GM23338 (cell line): ENCODE results near the gene SCTR. TPM values are rescaled to one million over a fixed set of nuclear protein-coding genes. Genes with fewer than 3 reads are reported as not detected.
A peak's percentile ranks its signal among the peaks of the same experiment; 100 is the strongest.

Experiments used
- ATAC-seq: fragments of 200-7000 bp; cut with Tn5 transposase; 3 replicates; pipeline ENCODE4 v1.9.1; 2020
- DNase-seq: peaks from one replicate; pipeline ENCODE4 v3.0.0-alpha.2; 2015; ENCODE audit warnings: low spot score
- H2AFZ ChIP-seq: fragments of 200-600 bp; sonication (generic); 2 replicates; pipeline ENCODE4 v1.8.0; 2016; ENCODE audit warnings: antibody characterized with exemption, mild to moderate bottlenecking, moderate library complexity
- H3F3A ChIP-seq: fragments of 200-600 bp; sonication (generic); replicated peaks from 2 replicates; pipeline ENCODE4 v1.8.0; 2017; ENCODE audit warnings: antibody characterized with exemption, mixed run types, low read depth
- H3K27ac ChIP-seq: fragments of 200-600 bp; sonication (generic); 2 replicates; pipeline ENCODE4 v1.6.1; 2016; ENCODE audit warnings: low read depth
- H3K27me3 ChIP-seq: fragments of 200-600 bp; sonication (generic); 2 replicates; pipeline ENCODE4 v1.8.0; 2016; ENCODE audit warnings: mild to moderate bottlenecking, mixed run types, moderate library complexity; ENCODE audit not compliant: insufficient read depth
- H3K36me3 ChIP-seq: fragments of 200-600 bp; sonication (generic); 2 replicates; pipeline ENCODE4 v1.8.0; 2016; ENCODE audit warnings: mild to moderate bottlenecking; ENCODE audit not compliant: insufficient read depth
- H3K4me1 ChIP-seq: fragments of 200-600 bp; sonication (generic); 2 replicates; pipeline ENCODE4 v1.8.0; 2016; ENCODE audit warnings: mild to moderate bottlenecking, moderate library complexity; ENCODE audit not compliant: insufficient read depth
- H3K4me2 ChIP-seq: fragments of 200-600 bp; sonication (generic); 2 replicates; pipeline ENCODE4 v1.7.1; 2017; ENCODE audit warnings: mixed run types
- H3K4me3 ChIP-seq: fragments of 200-600 bp; sonication (generic); 2 replicates; pipeline ENCODE4 v1.6.1; 2016; ENCODE audit warnings: mixed run types
- H3K79me2 ChIP-seq: fragments of 200-600 bp; sonication (generic); replicated peaks from 2 replicates; pipeline ENCODE4 v1.8.0; 2017; ENCODE audit warnings: mild to moderate bottlenecking; ENCODE audit not compliant: insufficient read depth
- H3K9me2 ChIP-seq: fragments of 200-600 bp; sonication (generic); 2 replicates; pipeline ENCODE4 v1.8.0; 2017; ENCODE audit not compliant: insufficient read depth
- H4K20me1 ChIP-seq: fragments of 200-600 bp; sonication (generic); replicated peaks from 2 replicates; pipeline ENCODE4 v1.8.0; 2017; ENCODE audit warnings: mild to moderate bottlenecking; ENCODE audit not compliant: insufficient read depth
- H3K27ac Mint-ChIP-seq: 2 replicates; pipeline ENCODE4 v1.8.0; 2020; ENCODE audit warnings: inconsistent platforms, mild to moderate bottlenecking, moderate library complexity, mixed read lengths
- H3K27me3 Mint-ChIP-seq: 3 replicates; pipeline ENCODE4 v1.8.0; 2022; ENCODE audit warnings: low read depth, mild to moderate bottlenecking, moderate library complexity, mixed read lengths, inconsistent platforms; ENCODE audit not compliant: insufficient read depth, poor library complexity
- H3K36me3 Mint-ChIP-seq: 3 replicates; pipeline ENCODE4 v1.8.0; 2021; ENCODE audit warnings: low read depth, mild to moderate bottlenecking, inconsistent platforms, moderate library complexity, mixed read lengths
- H3K4me1 Mint-ChIP-seq: 3 replicates; pipeline ENCODE4 v1.8.0; 2020; ENCODE audit warnings: mild to moderate bottlenecking, inconsistent platforms, mixed read lengths
- H3K4me3 Mint-ChIP-seq: 3 replicates; pipeline ENCODE4 v1.8.0; 2021; ENCODE audit warnings: moderate library complexity, mild to moderate bottlenecking, inconsistent platforms, mixed read lengths
- H3K9me3 Mint-ChIP-seq: 3 replicates; pipeline ENCODE4 v1.8.0; 2020; ENCODE audit warnings: moderate library complexity, mild to moderate bottlenecking, inconsistent platforms, mixed read lengths
- EZH2 ChIP-seq: fragments of 200-600 bp; sonication (generic); IDR thresholded peaks from one replicate; pipeline ENCODE4 v1.8.0; 2017; ENCODE audit warnings: antibody characterized with exemption, mild to moderate bottlenecking, low read depth; ENCODE audit not compliant: unreplicated experiment
- EZH2phosphoT487 ChIP-seq: fragments of 200-600 bp; sonication (generic); IDR thresholded peaks from one replicate; pipeline ENCODE4 v1.8.1; 2018; ENCODE audit warnings: antibody characterized with exemption; ENCODE audit not compliant: unreplicated experiment
- JUNB ChIP-seq: IDR thresholded peaks from one replicate; pipeline ENCODE4 v1.6.1; 2016; ENCODE audit warnings: antibody characterized with exemption; ENCODE audit not compliant: unreplicated experiment
- STAT1 ChIP-seq: IDR thresholded peaks from one replicate; pipeline ENCODE4 v1.6.1; 2016; ENCODE audit warnings: antibody characterized with exemption; ENCODE audit not compliant: unreplicated experiment
- ZNF331 ChIP-seq: fragments of 250-450 bp; sonication (Bioruptor Pico); IDR thresholded peaks from 2 replicates; pipeline ENCODE4 v1.5.0; 2020; ENCODE audit warnings: low read depth, mild to moderate bottlenecking, moderate library complexity
- polyA plus RNA-seq: library from polyadenylated mRNA; unstranded; fragments of >200 nt; fragmentation: Nextera tagmentation; extraction: Ambion mirVana; gene quantifications from 2 replicates; pipeline ENCODE4 v1.2.1, GENCODE V29; 2016
- total RNA-seq: library from RNA; depleted of rRNA; stranded (reverse); fragments of >200 nt; shearing (Covaris generic); gene quantifications from 2 replicates; pipeline ENCODE4 v1.2.3, GENCODE V29; 2014
- TF ChIP-seq, protein P1 (sequence below), 2 experiments: fragments of 200-600 bp in 1 of 2; sonication (generic) in 1 of 2; conservative IDR thresholded peaks; 2 replicates each; pipeline versions ENCODE4 v1.5.1 to v1.6.1; 2016 to 2017; ENCODE audit warnings: antibody characterized with exemption in 2 of 2, low read depth in 2 of 2, mild to moderate bottlenecking in 2 of 2, moderate library complexity in 1 of 2
- TF ChIP-seq, protein P2 (sequence below): IDR thresholded peaks from one replicate; pipeline ENCODE4 v1.6.1; 2018; ENCODE audit warnings: antibody characterized with exemption; ENCODE audit not compliant: unreplicated experiment
- TF ChIP-seq, protein P3 (sequence below): IDR thresholded peaks from 2 replicates; pipeline ENCODE4 v1.6.1; 2016; ENCODE audit warnings: antibody characterized with exemption

The SCTR gene
- total and polyA plus RNA-seq, 2 experiments from 2014 or later, result not detected

DNA sequence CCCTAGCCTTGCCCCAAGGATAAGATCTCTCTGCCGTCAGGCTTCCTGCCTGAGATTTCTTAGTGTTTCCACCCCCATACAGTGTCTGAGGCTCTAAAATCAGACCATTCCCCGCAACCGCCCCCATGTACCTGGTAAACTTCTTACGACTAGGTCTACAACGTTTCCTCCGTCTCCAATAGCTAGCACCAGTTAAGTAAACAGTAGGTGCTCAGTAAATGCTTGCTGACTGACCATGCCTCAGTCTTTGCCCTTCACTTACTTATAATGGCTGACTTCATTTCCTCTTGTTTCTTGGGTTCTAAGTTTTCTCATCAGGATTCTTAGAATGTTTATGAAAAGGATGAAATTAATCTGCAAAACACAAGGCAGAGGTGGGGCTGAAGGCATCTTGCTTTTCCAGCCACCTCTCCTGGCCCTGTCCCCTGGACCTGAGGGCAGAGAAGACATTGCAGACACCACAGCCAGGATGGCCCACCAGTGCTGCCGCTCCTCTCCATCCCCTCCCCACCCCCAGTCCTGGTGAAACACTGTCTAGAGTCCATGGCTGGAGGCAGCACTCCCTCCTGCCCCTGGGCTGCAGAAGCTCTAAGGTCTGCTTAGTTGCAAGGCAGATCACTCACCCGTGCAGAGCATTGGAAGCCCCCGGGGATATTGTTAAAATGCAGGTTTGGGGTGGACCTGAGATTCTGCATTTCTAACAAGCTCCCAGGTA, 75.7 kb downstream of the SCTR start:
- TF ChIP-seq, protein P1, sequence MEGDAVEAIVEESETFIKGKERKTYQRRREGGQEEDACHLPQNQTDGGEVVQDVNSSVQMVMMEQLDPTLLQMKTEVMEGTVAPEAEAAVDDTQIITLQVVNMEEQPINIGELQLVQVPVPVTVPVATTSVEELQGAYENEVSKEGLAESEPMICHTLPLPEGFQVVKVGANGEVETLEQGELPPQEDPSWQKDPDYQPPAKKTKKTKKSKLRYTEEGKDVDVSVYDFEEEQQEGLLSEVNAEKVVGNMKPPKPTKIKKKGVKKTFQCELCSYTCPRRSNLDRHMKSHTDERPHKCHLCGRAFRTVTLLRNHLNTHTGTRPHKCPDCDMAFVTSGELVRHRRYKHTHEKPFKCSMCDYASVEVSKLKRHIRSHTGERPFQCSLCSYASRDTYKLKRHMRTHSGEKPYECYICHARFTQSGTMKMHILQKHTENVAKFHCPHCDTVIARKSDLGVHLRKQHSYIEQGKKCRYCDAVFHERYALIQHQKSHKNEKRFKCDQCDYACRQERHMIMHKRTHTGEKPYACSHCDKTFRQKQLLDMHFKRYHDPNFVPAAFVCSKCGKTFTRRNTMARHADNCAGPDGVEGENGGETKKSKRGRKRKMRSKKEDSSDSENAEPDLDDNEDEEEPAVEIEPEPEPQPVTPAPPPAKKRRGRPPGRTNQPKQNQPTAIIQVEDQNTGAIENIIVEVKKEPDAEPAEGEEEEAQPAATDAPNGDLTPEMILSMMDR (conservative IDR thresholded peaks at IDR 0.05; ENCODE audit: low read depth in 2 of 2), result no peak
- TF ChIP-seq, protein P2, sequence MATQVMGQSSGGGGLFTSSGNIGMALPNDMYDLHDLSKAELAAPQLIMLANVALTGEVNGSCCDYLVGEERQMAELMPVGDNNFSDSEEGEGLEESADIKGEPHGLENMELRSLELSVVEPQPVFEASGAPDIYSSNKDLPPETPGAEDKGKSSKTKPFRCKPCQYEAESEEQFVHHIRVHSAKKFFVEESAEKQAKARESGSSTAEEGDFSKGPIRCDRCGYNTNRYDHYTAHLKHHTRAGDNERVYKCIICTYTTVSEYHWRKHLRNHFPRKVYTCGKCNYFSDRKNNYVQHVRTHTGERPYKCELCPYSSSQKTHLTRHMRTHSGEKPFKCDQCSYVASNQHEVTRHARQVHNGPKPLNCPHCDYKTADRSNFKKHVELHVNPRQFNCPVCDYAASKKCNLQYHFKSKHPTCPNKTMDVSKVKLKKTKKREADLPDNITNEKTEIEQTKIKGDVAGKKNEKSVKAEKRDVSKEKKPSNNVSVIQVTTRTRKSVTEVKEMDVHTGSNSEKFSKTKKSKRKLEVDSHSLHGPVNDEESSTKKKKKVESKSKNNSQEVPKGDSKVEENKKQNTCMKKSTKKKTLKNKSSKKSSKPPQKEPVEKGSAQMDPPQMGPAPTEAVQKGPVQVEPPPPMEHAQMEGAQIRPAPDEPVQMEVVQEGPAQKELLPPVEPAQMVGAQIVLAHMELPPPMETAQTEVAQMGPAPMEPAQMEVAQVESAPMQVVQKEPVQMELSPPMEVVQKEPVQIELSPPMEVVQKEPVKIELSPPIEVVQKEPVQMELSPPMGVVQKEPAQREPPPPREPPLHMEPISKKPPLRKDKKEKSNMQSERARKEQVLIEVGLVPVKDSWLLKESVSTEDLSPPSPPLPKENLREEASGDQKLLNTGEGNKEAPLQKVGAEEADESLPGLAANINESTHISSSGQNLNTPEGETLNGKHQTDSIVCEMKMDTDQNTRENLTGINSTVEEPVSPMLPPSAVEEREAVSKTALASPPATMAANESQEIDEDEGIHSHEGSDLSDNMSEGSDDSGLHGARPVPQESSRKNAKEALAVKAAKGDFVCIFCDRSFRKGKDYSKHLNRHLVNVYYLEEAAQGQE, result no peak
- TF ChIP-seq, protein P3, sequence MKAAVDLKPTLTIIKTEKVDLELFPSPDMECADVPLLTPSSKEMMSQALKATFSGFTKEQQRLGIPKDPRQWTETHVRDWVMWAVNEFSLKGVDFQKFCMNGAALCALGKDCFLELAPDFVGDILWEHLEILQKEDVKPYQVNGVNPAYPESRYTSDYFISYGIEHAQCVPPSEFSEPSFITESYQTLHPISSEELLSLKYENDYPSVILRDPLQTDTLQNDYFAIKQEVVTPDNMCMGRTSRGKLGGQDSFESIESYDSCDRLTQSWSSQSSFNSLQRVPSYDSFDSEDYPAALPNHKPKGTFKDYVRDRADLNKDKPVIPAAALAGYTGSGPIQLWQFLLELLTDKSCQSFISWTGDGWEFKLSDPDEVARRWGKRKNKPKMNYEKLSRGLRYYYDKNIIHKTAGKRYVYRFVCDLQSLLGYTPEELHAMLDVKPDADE, result no peak
- H3K4me3 Mint-ChIP-seq, result no peak overlapping the region

DNA sequence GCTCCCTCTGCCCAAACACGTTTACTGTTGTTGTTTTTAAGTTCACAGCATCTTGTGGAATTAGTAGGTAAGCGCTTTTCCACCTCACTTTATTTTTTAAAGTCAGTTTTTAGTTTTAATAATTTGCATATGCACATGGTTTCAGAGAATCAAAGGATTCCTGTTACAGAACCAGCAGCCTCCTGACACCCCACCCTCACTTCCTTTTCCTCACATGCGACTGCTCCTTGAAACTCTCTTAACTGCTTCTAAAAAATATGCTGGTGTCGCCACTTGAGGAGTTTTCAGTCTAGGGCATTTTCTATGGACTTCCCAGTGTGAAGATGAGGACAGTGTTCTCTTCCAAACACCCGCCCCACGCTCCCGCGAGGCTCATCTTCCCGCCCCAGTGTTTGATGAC, 78.2 kb downstream of the SCTR start:
- Histone ChIP-seq H3K79me2 (no peaks in the 10 kb centered on the region), H3K36me3 (no peaks in the 10 kb centered on the region), H4K20me1 (0 out of 2 replicates have a peak, but pooled peaks cover 3% of the 10 kb centered on the region), H3K4me1 (peaks cover 34% of the 10 kb centered on the region), H3K9me2 (no peaks in the 10 kb centered on the region), H3F3A (no peaks in the 10 kb centered on the region; the same call in 1 of the 2 replicates), H3K27me3 (no peaks in the 10 kb centered on the region), H3K27ac (no peak overlapping the region), H3K4me3 (no peak overlapping the region), H3K4me2 (0 out of 2 replicates have a peak overlapping the region, but pooled peaks have one; percentile 37), H2AFZ (no peak overlapping the region)
- Mint-ChIP-seq H3K36me3 (no peaks in the 10 kb centered on the region), H3K4me3 (no peak overlapping the region), H3K27ac (no peak overlapping the region), H3K9me3 (no peaks in the 10 kb centered on the region), H3K27me3 (peaks cover 7% of the 10 kb centered on the region), H3K4me1 (peaks cover 37% of the 10 kb centered on the region)
- no peak for DNase-seq
- ATAC-seq, result no peak
- TF ChIP-seq EZH2 (no peak), EZH2phosphoT487 (no peak), STAT1 (no peak), JUNB (no peak), ZNF331 (CRISPR knock-in tag) (no peak)

More for the DNA sequence above, 75.7 kb downstream of the SCTR start:
- no peak overlapping the region for H2AFZ ChIP-seq
- no peak for DNase-seq
- no peaks in the 10 kb centered on the region for H3K79me2 ChIP-seq
- H4K20me1 ChIP-seq, result 0 out of 2 replicates have a peak, but pooled peaks cover 3% of the 10 kb centered on the region
- 0 out of 2 replicates have a peak overlapping the region, but pooled peaks have one; percentile 6 for H3K4me2 ChIP-seq
- H3K4me1 ChIP-seq, result peaks cover 34% of the 10 kb centered on the region
- no peak overlapping the region for H3K27ac Mint-ChIP-seq
- no peaks in the 10 kb centered on the region for H3K9me2 ChIP-seq
- no peak overlapping the region for H3K27ac ChIP-seq
- H3K27me3 Mint-ChIP-seq, result peaks cover 7% of the 10 kb centered on the region
- no peaks in the 10 kb centered on the region; the same call in 1 of the 2 replicates for H3F3A ChIP-seq
- H3K36me3 Mint-ChIP-seq, result no peaks in the 10 kb centered on the region
- peak; percentile 18; the same call in 2 of the 3 replicates for ATAC-seq
- peaks cover 31% of the 10 kb centered on the region for H3K4me1 Mint-ChIP-seq
- no peaks in the 10 kb centered on the region for H3K36me3 ChIP-seq
- H3K27me3 ChIP-seq, result no peaks in the 10 kb centered on the region
- no peaks in the 10 kb centered on the region for H3K9me3 Mint-ChIP-seq
- no peak overlapping the region for H3K4me3 ChIP-seq
